Measurements from ENCODE around the gene CDC42EP4.
"Not testable (repeated sequence)": the region's sequence is repeated elsewhere in the genome, so short reads cannot be mapped to it uniquely, and the experiment has no call there.

CDC42EP4 gene

GRCh38 chr17:73320601-73321264 lies 8.9 kb upstream of the CDC42EP4 start:
- DNase-seq (ENCODE audit: low spot score) = no peak

- DNase-seq (ENCODE audit: low spot score) = no peak
These were observed 8.0 kb upstream of the CDC42EP4 start for GRCh38 chr17:73319766-73320165.

GRCh38 chr17:73318836-73319235 lies 7.0 kb upstream of the CDC42EP4 start:
- DNase-seq (ENCODE audit: low spot score) = no peak

DNA sequence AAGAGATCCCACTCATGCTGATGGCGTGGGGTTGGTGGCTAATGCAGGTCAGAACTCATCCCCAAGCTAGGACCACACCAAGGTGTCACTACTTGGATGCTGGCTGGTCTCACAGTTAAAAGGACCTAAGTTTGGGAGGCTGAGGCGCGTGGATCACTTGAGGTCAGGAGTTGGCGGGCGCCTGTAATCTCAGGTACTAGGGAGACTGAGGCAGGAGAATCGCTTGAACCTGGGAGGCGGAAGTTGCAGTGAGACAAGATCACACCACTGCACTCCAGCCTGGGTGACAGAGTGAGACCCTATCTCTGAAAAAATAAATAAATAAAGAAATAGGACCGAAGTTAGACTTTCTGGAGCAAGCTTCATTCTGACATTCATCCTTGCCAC lies 6.6 kb upstream of the CDC42EP4 start:
- DNase-seq (ENCODE audit: low spot score) = no peak

DNA sequence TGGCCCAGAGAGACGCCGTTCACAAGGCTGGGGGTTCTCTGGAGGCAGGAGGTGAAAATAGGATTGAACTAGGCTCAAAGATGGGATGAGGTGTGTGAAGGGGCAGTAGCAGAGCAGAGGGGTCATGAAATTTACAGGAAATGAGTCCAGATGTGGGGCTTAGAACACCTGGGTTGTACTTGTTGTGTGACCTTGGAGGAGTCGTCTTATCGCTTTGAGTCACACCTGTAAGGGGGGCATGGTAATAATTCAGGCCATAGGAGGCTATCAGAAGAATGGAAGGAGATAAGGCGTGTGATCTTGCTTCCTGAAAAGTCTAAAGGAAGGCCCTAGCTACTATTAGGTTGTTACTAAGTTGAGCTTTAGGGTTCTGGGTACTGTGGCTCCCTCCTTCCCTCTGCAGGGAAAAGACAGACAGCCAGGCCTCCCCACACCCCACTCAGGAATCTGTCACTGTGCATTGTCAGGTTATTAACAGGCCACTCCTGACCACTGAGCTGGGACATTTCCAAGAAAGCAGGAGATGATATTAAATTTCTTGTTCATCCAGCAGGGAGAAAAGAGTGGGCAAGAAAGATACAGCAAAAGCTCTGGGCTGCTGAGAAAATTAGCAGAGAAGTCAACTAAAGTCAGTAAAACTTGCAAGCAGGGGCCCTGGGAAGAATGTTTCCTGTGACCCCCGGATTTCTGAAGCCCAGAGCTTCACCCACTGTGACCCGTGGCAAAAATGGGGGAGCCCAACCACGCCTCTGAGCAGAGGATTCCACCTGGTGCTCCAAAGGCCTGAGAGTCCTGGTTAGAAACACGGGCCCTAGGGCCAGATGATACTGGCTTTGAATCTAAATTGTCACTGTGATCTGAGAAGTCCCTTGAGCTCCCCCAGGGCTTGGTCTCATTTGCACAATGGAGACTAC lies 6.0 kb upstream of the CDC42EP4 start:
- no peak for DNase-seq (ENCODE audit: low spot score)

GRCh38 chr17:73316919-73317505 lies 5.2 kb upstream of the CDC42EP4 start:
- DNase-seq (ENCODE audit: low spot score) = no peak

GRCh38 chr17:73315471-73315870 lies 3.7 kb upstream of the CDC42EP4 start:
- no peak for DNase-seq (ENCODE audit: low spot score)

DNA sequence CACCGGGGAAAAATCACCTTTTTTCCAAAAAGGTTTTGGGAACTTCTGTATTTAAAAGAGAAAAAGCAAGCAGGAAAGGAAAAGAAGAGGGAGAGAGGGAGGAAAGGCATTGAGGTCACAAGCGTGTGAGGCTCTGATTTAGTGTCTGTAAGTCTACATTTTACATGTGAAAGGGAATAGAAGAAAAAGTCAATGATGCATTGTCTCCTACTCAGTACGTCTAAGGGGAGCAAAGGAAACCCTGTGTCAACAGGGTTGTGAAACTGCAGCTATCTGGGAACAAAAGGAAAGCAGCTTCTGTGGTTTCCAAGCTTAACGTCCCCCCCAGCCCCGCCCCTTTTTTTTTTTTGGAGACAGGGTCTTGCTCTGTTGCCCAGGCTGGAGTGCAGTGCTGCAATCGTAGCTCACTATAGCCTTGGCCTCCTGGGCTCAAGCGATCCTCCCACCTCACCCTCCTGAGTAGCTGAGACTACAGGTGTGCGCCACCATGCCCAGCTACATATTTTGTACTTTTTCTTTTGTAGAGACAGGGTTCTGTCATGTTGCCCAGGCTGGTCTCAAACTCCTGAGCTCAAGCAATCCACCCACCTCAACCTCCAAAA lies 1.8 kb upstream of the CDC42EP4 start:
- DNase-seq (ENCODE audit: low spot score) = no peak

DNA sequence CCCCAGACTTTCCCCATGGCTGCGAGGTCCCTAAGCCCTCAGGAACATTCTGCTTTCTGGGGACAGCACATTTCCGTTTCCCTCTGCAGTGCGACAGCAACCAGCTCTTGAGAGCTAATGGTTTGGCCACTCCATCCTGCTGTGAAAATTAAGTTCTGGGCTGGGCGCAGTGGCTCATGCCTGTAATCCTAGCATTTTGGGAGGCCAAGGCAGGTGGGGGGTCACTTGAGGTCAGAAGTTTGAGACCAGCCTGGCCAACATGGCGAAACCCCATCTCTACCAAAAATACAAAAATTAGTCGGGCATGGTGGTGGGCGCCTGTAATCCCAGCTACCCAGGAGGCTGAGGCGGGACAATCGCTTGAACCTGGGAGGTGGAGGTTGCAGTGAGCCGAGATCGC lies 1.1 kb upstream of the CDC42EP4 start:
- not testable (repeated sequence) for DNase-seq (ENCODE audit: low spot score)

DNA sequence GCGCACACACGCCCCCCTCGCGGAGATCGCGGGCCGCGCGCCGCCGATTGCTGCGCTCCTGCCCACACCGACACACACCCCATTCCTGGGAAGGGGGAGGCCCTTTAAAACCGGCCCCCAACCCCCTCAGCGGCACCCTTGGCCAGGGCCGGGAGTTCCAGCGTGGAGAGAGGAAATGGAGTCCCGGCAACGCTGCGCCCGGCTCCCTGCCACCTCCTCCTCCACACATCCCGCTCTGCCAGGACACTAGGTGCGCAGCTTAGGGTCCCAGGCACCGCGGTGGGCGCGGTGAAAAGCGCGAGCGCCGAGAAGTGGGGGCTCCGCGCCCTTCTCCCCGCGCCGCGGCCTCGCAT lies 397 bp downstream of the CDC42EP4 start:
- no peak for DNase-seq (ENCODE audit: low spot score)

GRCh38 chr17:73309727-73310596 lies 1.8 kb downstream of the CDC42EP4 start:
- DNase-seq (ENCODE audit: low spot score) = no peak

- DNase-seq (ENCODE audit: low spot score) = not testable (repeated sequence)
These were observed 2.8 kb downstream of the CDC42EP4 start for GRCh38 chr17:73308959-73309358.

DNA sequence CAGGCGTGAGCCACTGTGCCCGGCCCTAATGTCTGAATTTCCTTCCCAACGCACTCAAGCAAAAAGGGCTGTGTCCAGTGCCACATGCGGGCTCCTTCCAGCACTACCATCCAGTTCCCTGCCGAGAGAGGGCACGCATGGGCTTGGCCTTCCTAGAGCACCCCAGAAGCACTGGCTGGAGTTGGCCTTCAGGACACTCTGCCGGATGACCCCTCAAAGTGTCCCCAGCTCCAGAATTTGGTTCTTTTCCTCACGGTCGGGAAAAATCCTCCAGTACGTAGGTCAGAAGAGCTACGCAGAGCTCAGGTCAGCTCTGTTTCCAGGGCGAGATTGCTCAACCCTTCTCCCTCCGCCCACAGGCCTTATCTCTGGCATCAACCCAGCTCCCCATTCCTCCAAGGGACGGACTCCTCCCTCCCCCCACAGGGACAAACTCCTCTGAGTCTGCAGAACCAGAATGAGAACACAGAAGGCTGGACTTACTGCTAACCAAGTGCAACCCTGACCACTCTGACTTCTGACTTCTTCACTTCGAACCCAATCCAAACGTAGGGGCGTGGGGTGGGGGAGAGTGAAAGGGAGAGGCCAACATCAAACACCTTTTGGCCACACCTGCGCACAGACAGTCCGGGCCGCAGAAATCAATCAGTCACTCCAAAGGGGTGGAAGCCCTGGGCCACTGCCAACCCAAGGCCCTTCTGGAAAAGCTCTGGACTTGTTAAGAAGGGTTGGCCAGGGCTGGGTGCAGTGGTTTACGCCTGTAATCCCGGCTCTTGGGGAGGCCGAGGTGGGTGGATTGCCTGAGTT lies 3.6 kb downstream of the CDC42EP4 start:
- peak; percentile 51 for DNase-seq (ENCODE audit: low spot score)

DNA sequence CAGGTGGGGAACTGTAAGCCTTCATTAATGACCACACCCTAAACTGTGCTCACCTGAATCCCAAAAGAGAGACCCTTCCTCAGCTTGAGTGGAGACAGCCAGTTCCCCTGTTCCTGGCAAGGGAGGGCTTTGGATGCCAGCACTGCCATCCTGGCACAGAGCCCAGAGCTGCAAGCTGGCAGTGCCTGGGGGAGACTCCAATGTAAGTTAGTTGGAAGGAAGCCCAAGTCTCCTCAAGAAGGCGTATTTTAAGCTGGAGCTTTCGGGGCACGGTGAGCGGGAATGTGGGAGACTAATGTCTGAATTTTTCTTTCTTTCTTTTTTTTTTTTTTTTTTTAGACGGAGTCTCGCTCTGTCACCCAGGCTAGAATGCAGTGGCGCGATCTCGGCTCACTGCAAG lies 4.7 kb downstream of the CDC42EP4 start:
- DNase-seq (ENCODE audit: low spot score) = no peak

DNA sequence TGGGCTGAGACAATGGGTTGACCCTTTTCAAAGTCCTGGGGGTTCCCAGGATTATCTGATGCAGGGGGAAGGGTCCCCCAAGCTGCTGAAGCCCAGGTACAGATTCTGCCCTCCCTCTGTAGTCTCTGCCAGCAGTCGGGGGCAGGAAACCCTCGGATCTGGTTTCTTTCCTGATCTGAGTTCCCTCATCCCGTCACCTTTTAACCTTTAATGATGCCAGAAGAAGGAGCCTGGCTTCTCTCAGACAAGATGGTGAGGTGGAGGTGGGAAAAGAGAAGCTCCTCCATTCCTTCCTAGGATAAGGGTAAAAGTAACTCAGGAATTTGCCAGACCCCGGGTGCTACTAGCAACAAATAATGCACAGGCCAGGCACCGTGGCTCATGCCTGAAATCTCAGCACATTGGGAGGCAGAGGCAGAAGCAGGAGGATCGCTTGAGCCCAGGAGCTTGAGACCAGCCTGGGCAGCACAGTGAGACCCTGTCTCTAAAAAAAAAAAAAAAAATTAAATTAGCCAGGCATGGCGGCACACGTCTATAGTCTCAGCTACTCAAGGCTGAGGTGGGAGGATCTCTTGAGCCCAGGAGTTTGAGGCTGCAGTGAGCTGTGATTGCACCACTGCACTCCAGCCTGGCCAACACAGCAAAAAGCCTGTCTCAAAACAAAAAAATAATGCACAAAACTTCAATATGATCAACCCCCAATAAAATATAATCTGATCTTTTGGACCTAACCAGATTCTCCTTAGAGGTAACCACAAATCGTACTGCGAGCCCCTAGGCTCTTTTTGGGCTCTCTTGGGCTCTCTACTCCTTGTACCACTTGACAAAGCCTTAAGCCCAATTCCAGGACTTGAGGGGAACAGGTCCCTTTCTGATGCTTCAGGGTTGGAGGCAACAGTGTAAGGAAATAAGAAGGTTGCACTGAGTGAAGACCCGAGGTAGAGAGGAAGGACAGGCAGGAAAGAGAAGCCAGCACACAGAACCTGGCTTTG lies 5.7 kb downstream of the CDC42EP4 start:
- no peak for DNase-seq (ENCODE audit: low spot score)

DNA sequence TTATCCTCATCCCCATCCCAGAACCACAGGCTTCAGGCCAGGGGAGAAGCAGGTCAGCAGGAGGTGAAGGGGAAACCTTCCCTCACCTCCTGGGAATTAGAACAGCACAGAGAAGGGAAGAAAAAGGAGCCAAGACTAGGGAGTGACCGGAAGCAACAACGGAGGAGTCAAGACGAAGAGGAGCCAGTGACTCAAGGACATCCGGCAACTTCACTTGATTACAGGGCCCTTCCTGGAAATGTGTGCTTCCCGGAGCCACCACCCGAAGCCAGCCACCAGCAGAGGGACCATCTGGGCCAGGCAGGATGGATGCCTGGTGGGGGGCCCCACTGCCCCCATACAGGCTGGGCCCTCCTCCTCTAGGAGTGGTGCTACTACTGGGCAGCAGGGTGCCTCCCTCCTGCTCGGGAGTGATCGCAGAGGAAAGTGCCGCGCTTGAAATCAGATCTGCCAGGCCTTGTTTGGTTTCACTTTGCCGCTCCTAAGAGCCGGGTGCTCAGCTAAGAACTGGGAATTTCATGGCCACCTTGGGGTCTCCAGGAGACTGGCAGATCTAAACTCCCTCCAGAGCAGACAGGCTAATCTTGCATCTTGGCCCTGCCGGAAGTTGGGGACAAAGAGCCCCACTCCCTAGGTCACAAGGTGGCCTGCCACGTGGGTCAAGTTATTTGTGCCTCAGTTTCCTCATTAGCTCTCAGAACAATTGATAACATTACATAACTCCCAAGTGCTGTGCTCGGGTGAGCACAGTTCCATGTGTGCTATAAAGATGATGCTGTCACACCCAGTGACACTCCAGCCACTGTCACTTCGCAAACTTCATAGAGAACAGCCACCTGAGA lies 6.6 kb downstream of the CDC42EP4 start:
- DNase-seq (ENCODE audit: low spot score) = peak; percentile 75

GRCh38 chr17:73304438-73304837 lies 7.4 kb downstream of the CDC42EP4 start:
- no peak for DNase-seq (ENCODE audit: low spot score)

GRCh38 chr17:73302189-73302588 lies 9.6 kb downstream of the CDC42EP4 start:
- DNase-seq (ENCODE audit: low spot score) = peak; percentile 35

DNA sequence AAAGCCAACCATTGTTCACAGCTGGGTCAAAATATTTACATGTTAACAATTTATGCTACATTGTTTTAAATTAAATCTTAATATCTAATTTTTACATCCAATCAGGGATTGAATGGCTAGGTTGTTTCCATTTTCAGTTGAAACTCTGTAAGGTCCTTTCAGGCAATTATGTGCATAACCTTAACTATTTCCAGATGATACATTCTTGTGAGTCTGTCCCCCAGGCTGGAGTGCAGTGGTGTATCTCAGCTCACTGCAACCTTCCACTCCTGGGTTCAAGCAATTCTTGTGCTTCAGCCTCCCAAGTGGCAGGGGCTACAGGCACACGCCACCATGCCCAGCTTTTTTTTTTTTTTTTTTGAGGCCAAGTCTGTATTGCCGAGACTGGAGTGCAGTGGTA lies 10.4 kb downstream of the CDC42EP4 start:
- no peak for DNase-seq (ENCODE audit: low spot score)
